NCI-H1930 (cell line): ENCODE measurements around the gene POGLUT2.
"Not testable (repeated sequence)": the region's sequence is repeated elsewhere in the genome, so short reads cannot be mapped to it uniquely, and the experiment has no call there.

Experiments used
- DNase-seq, 2 experiments: peaks; one replicate each; lab custom pipeline; 2025; lab: John Stamatoyannopoulos, UW

POGLUT2 gene

DNA sequence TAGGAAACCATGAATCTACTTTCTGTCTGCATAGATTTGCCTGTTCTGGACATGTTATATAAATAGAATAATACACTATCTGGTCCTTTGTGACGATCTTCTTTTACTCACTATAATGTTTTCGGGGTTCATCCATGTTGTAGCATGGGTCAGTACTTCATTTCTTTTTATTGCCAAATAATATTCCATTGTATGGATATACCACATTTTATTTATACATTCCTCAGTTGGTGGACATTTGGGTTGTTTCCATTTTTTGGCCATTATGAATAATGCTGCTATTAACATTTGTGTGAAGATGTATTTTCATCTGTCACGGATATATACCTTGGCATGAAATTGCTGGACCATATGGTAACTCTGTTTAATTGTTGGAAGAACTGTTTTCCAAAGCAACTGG is 6.9 kb upstream of the POGLUT2 start:
- DNase-seq, result no peak

GRCh38 chr13:102800145-102801041 is 1.6 kb upstream of the POGLUT2 start:
- peak; percentile 78 to 85 for DNase-seq

GRCh38 chr13:102799426-102800144 is 809 bp upstream of the POGLUT2 start:
- peak in 1 of 2 experiments; percentile 29 for DNase-seq

DNA sequence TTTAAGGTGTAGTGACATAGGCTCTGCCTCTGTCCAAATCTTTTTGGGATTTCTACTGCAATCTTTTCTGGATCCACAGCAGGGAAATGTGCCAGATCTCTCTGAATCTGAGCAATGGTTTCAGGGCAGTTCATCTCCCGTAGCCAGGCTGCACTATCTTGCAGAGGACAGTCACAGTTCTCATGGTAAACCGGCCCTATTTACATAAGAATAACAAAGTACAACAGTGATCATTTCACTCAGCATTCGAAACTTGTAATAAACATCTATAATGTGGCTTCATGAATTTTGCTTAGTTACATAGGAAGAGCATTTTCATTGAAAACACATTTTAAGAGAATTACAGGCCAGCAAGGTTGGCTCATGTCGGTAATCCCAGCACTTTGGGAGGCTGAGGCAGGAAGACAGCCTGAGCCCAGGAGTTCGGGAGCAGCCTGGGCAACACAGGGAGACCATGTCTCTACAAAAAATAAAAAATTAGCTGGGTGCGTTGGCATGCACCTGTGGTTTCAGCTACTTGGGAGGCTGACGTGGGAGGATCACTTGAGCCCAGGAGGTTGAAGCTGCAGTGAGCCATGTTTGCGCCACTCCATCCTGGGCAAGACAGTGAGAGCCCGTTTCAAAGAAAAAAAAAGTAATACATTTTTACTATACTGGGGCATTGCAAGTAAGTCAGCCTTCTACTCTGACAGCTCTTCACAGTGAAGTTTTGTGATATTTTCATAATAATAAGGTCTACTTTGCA is 5.0 kb downstream of the POGLUT2 start:
- DNase-seq, result no peak

- DNase-seq, result no peak
Observed at GRCh38 chr13:102792396-102792795, 6.4 kb downstream of the POGLUT2 start.

DNA sequence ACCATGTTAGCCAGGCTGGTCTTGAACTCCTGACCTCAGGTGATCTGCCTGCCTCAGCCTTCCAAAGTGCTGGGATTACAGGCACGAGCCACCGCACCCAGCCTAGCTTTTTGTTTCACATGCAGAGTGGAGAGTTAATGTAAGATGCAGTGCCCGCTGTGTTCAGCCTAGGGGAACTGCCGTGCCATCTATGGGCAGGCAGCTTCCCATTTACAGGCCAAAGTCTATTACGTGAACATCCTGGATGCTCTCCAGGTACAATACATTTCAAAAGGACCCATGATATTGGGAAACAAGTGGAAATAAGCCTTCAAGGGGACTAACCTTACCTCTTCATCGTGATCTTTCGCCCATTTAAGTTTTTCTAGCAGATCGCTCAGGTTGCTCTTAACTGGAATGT is 10.1 kb downstream of the POGLUT2 start:
- DNase-seq, result no peak

- no peak for DNase-seq
Observed at GRCh38 chr13:102784483-102784882, 14.3 kb downstream of the POGLUT2 start.

DNA sequence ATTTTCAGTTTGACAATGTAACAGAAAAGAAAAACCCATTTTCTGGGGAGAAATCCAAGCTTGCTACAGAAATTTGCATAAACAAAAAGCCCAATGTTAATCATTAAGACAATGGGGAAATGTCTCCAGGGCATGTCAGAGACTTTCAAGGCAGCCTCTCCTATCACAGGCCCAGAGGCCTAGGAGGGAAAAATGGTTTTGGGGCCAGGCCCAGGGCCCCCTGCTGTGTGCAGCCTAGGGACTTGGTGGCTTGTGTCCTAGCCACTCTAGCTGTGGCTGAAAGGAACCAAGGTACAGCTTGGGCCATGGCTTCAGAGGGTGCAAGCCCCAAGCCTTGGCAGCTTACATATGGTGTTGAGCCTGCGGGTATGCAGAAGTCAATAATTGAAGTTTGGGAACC is 17.2 kb downstream of the POGLUT2 start:
- DNase-seq, result no peak

DNA sequence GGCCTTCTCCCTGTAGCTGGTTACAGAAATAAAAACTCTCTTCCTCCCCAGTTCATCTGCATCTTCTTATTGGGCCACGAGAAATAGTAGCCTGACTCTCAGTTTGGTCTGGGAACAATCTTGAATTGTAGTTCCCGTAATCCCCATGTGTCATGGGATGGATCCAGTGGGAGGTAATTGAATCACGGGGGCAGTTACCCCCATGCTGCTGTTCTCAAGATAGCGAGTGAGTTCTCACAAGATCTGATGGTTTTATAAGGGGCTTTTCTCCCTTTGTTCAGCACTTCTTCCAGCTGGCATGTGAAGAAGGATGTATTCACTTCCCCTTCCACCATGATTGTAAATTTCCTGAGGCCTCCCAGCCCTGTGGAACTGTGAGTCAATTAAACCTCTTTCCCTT is 18.1 kb downstream of the POGLUT2 start:
- not testable (repeated sequence) for DNase-seq

- DNase-seq, result no peak
Observed at GRCh38 chr13:102779436-102780159, 19.2 kb downstream of the POGLUT2 start.

DNA sequence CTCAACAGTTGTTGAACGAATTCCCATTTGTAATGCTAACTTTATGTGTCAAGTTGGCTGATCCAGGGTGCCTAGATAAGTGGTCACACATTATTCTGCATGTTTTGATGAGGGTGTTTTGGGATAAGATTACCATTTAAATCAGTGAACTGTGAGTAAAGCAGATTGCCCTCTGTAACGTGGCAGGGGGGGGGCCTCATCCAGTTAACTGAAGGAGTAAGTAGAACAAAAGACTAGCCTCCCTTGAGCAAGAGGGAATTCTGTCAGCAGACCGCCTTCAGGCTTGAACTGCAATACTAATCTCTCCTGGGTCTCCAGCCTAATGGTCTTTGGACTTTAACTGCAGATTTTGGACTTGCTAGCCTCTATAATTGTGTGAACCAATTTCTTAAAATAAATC is 21.0 kb downstream of the POGLUT2 start:
- DNase-seq, result no peak

DNA sequence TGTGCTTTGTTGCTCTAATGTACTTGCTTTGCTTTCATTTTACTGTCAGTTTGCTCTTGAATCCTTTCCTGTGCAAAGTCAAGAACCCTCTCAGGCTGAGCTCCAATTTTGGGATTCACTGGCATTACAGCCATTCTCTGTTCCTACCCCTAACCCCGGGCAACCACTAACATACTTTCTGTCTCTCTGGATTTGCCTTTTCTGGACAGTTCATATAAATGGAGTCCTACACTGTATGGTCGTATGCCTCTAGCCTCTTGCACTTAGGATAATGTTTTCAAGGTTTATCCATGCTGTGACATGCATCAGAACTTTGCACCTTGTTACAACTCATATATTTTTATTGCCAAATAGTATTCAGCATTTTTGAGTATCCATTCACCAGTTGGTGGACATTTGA is 22.5 kb downstream of the POGLUT2 start:
- DNase-seq, result no peak

DNA sequence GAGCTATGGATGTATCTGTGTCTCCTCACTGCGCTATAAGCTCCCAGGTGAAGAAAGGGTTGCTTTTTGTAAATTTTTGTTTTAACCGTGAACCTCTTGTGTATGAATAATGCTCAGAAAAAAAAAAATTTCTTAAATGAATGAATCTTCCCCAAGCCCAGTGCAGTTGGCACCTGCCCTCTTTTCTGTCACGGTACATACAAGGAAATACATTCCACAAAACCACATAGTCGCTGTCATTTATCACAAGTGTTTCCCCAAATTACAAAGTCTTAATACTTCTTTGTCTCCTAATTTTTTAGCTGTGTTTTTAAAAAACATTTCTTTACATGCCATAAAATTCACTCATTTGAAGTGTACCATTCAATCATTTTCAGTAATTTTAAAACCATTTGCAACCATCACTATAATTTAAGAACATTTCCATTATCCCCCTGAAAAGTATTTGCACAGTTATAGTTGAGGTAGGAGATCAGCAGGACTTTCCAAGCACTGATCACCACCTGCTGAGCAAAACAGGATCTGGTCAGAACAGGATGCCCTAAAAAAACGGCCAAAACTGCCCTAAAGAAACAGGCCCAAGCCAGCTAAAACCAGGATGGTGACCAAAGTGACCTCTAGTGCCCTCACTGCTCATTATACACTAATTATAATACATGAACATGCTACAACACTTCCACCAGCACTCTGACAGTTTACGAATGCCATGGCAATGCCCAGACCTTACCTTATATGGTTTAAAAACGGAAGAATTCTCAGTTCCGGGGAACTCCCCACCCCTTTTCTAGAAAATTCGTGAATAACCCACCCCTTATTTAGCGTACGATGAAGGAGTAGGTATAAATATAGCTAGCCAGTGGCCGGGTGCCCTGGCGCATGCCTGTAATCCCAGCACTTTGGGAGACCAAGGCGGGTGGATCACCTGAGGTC is 23.9 kb downstream of the POGLUT2 start:
- DNase-seq, result no peak

- DNase-seq, result no peak
Observed at GRCh38 chr13:102774214-102774568, 24.6 kb downstream of the POGLUT2 start.

GRCh38 chr13:102773441-102774213 is 25.1 kb downstream of the POGLUT2 start, which contains the start of gene TEX30:
Gene TEX30 (minus strand): TSS chr13:102773786. CDS start chr13:102770026, 3,760 bp downstream.
- DNase-seq, result peak; percentile 71 to 92

DNA sequence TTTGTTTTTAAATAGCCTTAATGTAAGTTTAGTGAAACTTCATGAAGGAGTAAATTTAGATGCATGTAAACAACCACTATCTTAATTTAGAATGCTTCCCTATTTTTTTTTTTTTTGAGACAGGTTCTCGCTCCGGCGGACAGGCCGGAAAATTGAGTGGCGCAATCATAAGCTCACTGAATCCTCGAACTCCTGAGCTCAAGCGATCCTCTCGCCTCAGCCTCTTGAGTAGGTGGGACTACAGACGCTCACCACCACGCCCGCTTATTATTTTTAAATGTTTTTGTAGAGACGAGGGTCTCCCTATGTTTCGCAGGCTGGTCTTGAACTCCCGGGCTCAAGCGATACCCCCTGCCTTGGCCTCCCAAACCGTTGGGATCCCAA is 26.7 kb downstream of the POGLUT2 start:
- no peak for DNase-seq

DNA sequence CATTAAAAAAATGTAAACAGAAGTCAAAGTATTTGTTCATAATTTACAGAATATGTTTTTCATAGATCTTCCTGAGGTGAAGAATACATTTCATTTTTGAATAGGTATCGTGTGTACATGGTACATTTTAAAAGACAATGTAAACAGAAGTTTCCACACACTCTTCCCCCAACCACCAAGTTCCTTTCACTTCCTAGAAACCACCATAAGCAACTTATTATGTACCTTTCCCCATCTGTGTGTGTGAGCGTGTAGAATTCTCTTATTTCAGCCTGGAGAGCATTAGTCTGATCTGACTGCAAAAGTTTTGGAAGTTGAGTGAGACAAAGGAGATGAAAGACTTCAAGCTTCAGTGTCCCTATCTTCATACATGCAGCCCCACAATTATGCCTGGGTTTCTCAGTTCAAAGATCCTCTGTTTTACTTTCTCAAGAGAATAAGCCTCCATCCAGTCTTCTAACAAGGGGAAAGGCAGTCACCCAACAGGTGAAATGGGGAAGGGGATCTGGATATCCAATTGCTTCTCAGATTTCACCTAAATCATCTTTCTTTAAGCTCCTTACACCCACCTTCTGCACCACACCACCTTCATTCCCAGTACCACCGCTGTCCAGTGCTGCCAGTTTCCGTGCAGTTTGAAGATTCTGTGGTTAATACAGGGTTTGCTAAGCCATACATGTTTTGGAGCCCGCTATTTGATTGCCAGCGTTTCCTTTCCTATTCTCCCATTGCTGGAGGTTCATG is 27.3 kb downstream of the POGLUT2 start:
- DNase-seq, result no peak

GRCh38 chr13:102770435-102770834 is 28.3 kb downstream of the POGLUT2 start:
- DNase-seq, result no peak

- no peak for DNase-seq
Observed at GRCh38 chr13:102769679-102770078, 29.1 kb downstream of the POGLUT2 start.
